Stimulated activated naive CD4-positive, alpha-beta T cell (primary cell): ENCODE results near the gene CPA4.

Source experiments
- DNase-seq, 6 experiments: peaks; one replicate each; lab custom pipeline; 2025; lab: John Stamatoyannopoulos, UW

Gene CPA4

DNA sequence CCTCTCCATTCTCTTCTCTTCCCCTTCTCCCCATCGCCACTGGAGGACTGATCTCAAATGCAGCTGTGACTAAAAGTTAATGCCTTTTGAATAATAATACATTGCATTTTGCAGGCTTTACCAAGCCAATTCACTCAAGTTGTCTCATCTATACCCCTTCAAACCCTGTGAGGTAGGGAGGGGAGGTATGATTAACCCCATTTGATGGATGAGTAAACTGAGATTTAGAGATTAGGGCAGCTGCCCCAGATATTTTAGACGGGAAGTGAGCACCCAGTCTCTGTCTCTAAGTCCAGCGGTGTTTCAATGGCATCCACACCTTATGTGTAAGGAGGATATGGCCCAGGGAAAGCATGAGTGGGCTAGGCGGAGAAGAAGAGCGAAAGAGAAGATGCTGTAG is 52.8 kb downstream of the CPA4 start:
- no peak for DNase-seq

- DNase-seq: no peak
Measured at GRCh38 chr7:130346177-130346905, 53.4 kb downstream of the CPA4 start.

- no peak for DNase-seq
Measured at GRCh38 chr7:130346941-130347340, 54.0 kb downstream of the CPA4 start.

DNA sequence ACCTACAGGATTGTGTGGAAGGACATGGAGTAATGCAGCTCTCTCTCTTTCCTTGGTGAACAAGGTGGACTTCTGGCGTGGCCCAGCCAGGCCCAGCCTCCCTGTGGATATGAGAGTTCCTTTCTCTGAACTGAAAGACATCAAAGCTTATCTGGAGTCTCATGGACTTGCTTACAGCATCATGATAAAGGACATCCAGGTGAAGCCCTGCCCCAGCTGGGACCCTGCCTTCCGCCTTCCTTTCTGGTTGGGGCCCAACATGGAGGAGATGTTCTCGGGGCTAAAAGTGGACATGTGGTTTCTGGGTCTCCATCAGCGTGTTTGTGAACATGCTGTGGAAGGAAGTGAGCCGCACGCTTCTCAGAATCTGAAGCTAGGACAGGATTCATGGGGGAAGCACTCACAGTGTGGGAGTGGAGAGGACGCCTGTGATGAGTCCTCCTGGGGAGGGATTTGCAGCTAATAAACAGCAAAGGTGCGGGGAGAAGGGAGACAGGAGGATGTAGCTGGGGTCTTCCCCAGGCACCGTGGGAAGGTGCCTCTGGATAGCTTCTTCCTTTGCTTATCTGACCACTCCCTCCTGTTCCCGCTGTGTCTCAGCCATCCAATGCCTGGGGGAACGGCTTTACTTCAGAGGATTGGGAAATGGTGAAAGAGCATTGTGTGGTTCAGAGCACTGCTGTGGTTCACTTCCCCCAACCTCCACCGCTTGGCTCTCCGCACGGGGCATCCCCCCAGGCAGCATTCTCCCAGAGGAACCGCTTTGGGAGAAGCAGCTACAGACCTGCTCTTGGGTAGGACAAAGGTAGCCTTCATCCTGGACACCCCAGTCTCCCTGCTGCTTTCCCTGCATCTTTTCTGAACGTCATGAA is 57.2 kb downstream of the CPA4 start:
- DNase-seq: no peak

DNA sequence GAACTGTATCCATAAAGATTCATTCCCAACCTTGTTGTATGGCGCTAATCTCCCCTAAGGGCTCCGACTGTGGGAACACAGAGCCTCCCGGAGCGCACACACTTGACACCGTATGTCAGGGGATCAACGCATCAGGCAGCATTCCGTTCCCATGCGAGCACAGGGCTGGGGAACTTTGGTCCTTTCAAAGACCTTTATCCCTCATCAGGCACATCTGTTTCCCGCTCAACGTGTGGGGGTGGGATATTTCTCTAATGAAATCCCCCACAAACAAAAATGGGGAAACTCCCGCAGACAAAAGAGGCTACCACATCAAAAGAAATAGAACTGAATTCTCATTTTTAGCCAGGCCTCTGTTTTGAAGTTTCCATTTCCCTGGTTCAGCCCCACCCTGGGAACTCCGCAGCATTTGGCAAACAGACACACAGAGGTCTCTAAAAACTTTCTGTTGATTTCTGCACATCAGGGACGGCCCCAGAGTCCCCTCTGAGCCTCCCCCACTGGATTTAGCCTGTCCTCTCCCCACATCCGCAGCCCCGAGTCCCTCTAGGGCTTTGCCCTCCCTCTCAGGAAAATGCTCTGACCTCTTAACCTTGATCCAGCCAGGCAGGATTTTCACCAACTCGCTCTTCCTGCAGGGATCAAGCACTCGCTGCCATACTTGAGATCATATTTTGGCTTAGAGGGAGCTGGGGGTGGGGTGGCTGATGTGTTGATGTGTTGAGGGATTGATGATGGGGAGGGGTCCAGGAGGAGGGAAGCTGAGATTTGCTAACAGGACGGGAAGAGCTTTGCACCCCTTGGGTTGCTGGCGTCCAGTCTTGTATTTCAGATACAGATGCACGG is 58.2 kb downstream of the CPA4 start:
- DNase-seq: no peak

GRCh38 chr7:130351791-130352090 is 58.8 kb downstream of the CPA4 start:
- no peak for DNase-seq

- no peak for DNase-seq
Measured at GRCh38 chr7:130352194-130353074, 59.5 kb downstream of the CPA4 start.

GRCh38 chr7:130353196-130353595 is 60.2 kb downstream of the CPA4 start:
- DNase-seq: no peak

DNA sequence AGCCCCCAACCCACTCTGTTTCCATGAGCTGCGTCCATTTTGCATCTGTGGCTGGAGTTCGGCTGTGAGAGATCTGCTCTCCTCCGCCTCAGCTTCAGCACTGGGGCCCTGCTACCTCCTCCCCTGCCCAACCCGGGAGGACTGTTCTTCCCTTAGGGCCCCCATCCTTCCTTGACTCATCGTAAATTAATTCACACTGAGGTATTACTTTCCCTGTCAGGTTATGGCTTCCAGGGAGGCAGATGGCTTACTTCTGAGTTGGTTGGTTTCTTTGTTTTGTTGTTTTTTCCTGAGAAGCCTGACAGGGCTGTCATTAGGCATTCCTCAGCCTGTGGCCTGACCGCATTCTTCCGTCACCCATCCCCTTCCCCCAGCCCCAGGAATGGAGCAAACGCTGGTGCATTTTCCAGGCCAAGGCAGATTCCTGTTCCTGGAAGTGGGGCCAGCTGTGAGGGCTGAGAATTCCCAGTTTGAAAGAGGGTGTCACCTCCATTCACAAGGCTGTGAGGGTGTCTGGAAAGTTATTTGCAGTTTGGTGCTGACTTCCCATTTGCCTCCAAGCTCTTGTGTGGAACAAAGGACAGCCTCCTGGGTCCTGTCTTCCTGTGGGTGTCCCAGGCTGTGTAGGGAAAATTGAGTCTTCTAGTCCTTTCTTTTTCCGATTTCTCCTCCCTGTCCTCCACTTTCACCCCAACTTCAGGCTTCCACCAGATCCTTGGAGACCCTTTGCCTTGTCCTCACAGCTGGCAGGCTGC is 63.3 kb downstream of the CPA4 start:
- no peak for DNase-seq

DNA sequence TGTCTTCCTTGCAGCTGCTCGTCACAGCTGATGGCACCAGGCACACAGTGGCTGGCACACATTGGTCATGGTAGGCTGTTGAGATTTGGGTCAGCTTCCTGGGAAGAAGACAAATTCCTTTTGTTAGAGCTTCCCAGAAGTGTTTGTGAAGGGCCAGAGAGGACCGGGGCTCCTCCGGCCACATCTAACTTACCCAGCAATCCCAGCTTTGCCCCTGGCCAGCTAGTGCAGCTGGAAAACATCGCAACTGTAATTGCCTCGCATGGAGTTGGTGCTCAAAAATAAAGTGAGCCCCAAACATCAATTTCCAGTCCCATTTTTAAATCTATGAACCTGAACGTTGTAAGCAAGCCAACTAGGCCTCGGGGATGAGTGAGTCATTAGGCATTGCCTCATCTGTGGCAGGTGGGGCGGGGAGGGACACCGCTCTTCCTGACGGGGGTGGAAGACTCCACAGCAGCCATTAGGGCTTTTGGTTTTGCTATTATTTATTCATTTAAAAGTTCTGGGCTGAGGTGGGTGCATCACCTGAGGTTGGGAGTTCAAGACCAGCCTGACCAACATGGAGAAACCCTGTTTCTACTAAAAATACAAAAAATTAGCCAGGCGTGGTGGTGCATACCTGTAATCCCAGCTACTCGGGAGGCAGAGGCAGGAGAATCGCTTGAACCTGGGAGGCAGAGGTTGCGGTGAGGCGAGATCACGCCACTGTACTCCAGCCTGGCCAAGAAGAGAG is 64.1 kb downstream of the CPA4 start:
- no peak for DNase-seq

DNA sequence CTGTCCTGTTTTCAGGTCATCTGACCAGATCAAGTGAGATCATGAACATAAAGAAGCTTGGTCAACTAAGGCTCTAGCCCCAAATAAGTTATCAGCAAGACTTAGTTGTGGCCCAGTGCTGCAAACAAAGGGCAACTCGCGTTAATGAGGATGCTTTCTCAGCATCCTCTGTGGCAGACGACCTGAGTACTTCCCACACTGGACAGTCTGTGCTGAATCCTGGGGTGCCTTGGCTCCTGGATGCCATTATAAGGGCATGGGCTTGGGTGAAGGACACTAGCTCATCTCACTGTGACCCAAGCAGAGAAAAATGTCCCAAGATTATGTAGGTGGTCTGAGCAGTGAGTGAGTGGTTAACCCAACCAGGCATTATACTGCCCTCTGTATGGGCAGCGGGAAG is 65.5 kb downstream of the CPA4 start:
- DNase-seq: no peak

DNA sequence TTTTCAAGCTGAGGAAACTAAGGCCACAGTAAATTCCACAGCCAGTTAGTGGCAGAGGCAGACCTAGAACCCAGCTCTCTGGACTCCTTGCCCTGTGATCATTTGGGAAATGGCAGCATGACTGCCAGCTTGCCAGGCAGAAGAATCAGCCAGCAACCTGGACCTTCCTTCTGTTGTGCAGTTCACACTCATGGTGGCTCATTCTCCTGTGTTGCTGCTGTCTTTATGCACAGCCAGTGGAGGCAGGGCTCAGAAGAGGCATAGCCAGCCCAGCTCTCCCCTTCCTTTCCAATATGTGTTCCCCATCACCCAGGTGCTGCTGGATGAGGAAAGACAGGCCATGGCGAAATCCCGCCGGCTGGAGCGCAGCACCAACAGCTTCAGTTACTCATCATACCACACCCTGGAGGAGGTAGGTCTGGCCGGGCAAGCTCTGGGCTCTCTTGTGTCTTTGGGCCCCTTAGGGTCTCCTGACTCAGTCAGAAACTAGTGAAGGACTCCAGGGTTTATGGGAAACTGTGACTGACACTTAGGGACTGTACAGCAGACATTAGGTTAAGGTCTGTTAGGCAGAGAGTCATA is 66.4 kb downstream of the CPA4 start:
- DNase-seq: no peak

DNA sequence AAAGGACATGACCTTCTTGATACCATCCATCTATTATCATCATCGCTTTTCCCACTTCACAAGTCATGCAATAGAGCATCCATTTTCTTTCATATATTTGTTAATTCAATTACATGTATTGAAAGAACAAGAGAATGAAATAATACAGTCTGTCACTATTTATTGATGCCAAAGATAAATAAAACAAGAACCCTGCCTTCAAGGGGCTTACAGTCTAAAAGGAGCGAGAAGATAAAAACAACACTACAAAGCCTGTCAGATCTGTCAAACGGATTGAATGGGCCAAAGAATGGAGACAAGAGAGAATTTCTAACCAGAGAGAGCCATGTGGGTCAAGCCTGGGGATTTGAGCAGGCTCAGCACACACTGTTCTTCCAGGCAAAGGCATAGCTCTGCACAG is 67.6 kb downstream of the CPA4 start:
- DNase-seq: no peak

GRCh38 chr7:130361681-130362080 is 68.7 kb downstream of the CPA4 start:
- no peak for DNase-seq

GRCh38 chr7:130362251-130362816 is 69.4 kb downstream of the CPA4 start:
- no peak for DNase-seq

- no peak for DNase-seq
Measured at GRCh38 chr7:130363026-130363847, 70.3 kb downstream of the CPA4 start.

DNA sequence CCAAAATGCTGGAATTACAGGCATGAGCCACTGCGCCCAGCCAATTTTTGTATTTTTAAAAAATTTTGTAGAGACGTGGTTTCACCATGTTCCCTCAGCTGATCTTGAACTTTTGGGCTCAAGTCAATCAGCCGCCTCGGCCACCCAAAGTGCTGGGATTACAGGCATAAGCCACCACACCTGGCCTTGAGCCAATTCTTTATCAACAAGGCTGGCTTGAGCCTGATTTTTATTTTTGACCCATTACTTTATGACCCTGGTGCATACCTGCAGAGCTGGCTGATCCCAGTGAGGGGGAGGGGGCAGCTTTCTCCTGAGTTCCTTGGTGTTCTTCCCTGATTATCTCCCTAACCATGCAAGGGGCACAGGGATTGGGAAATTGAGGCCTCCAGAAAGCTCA is 71.5 kb downstream of the CPA4 start:
- DNase-seq: no peak

- no peak for DNase-seq
Measured at GRCh38 chr7:130365088-130365487, 72.1 kb downstream of the CPA4 start.
